ENCODE results near the gene CYP21A2. TPM values are rescaled to one million over a fixed set of nuclear protein-coding genes. Genes with fewer than 3 reads are reported as not detected.
A peak's percentile ranks its signal among the peaks of the same experiment; 100 is the strongest.

CYP21A2 gene
- total RNA-seq, 4 donors from 2014 or later = 4.1 TPM; not detected in 3

DNA sequence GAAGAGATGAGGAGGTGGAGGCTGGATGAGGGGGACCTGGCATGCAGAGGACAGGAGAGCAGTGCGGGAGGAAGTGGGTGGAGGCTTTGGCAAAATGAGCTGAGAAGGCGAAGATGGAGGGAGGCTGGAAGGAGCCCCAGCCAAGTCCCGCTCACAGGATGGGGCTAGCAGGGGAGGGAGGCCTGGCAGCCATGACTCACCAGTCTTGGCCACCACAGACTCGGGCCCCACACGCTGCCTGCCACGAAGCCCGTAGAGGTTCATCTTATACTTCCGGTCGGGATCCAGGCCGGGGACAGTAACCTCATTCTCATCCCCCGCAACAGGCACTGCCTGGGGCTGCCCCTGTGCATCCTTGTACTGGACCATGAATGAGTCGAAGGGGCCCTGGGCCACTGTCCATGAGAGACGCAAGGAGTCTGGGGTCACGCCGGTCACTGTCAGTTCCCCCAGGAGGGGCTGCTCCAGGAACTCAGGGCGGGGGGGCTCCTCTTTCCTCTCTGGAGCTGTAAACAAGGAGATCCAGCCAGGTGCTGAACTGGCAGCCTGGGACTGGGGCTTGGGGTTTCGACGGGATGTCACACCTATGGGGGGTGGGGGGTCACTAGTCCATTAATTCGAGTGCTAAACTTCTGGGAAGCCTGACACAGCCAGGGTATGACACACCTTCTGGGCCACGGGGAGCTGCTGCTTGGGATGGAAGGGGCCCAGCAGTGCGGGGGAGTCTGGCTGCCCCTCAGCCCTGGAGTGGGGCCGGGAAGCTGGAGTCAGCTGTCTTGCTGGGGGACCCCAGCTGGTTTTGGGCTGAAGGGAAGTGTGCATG, 43.2 kb downstream of the CYP21A2 start:
- peaks cover 14 to 15% of the 10 kb centered on the region in 2 donors for H3K4me1 ChIP-seq
- peak; percentile 90 for DNase-seq
- no peaks in the 10 kb centered on the region for H3K27me3 ChIP-seq
- intact Hi-C loops (cut with DNase I; ENCODE audit: low total_unique reads) = no loop called here
- TF ChIP-seq, protein P1, sequence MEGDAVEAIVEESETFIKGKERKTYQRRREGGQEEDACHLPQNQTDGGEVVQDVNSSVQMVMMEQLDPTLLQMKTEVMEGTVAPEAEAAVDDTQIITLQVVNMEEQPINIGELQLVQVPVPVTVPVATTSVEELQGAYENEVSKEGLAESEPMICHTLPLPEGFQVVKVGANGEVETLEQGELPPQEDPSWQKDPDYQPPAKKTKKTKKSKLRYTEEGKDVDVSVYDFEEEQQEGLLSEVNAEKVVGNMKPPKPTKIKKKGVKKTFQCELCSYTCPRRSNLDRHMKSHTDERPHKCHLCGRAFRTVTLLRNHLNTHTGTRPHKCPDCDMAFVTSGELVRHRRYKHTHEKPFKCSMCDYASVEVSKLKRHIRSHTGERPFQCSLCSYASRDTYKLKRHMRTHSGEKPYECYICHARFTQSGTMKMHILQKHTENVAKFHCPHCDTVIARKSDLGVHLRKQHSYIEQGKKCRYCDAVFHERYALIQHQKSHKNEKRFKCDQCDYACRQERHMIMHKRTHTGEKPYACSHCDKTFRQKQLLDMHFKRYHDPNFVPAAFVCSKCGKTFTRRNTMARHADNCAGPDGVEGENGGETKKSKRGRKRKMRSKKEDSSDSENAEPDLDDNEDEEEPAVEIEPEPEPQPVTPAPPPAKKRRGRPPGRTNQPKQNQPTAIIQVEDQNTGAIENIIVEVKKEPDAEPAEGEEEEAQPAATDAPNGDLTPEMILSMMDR (IDR thresholded peaks at IDR 0.05) = no peak
- TF ChIP-seq POLR2A (IDR thresholded peaks at IDR 0.05) = no peak
- H3K36me3 ChIP-seq = no peaks in the 10 kb centered on the region
- H3K4me3 ChIP-seq = no peak overlapping the region
- H3K27ac ChIP-seq = peak overlapping the region; percentile 92 to 96
- no peaks in the 10 kb centered on the region for H3K9me3 ChIP-seq

DNA sequence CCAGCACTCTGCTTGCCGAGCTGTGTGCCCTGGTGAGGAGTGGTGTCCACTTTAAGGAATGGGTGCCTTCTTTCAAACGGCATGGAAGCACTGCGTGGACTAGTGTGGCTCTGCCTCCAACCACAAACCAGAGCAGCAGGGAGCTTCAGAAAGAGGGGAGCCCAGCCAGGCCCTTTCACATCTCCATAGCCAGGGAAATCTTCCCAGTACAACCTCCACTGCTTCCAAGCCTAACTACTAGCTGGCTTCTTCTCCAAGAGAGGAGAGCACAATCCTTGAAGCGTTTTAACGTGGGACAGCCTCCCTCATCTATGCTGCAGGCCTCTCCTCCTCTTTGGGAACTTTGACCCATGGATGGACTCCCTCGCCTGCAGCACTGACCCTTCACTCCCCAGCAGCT, 44.3 kb downstream of the CYP21A2 start:
- H3K27ac ChIP-seq = peak overlapping the region; percentile 92 to 96
- peaks cover 21 to 22% of the 10 kb centered on the region in 2 donors for H3K4me1 ChIP-seq

DNA sequence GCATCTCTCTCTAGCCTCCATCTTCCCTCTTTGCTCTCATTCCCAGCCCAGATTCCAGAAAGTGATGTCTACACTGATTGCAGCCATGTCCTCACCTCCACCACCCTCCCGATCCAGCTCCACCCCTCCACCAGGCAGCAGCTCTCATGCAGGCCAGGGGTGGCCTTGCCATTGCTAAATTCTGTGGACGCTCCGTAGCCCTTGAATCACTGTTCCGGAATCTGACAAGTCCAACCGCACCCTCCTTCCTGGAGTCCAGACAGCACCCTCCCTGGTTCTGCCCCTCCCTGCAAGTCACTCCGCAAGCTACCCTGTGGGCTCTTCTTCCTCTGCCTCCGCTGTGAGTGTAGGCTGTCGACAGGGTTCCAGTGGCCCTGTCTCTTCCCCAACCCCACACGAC, 44.7 kb downstream of the CYP21A2 start:
- H3K4me3 ChIP-seq = no peak overlapping the region
- peaks cover 22 to 25% of the 10 kb centered on the region in 2 donors for H3K4me1 ChIP-seq
- H3K27me3 ChIP-seq = no peaks in the 10 kb centered on the region
- H3K9me3 ChIP-seq = no peaks in the 10 kb centered on the region
- DNase-seq = peak; percentile 82 to 84
- TF ChIP-seq POLR2A (IDR thresholded peaks at IDR 0.05) = no peak
- TF ChIP-seq, protein P1 (IDR thresholded peaks at IDR 0.05) = no peak
- intact Hi-C loops (cut with DNase I; ENCODE audit: low total_unique reads) = no loop called here
- H3K36me3 ChIP-seq = no peaks in the 10 kb centered on the region
- H3K27ac ChIP-seq = peak overlapping the region; percentile 92 to 96

More for the DNA sequence above, 44.3 kb downstream of the CYP21A2 start:
- Histone ChIP-seq H3K4me3 (no peak overlapping the region), H3K9me3 (no peaks in the 10 kb centered on the region), H3K27me3 (no peaks in the 10 kb centered on the region), H3K36me3 (no peaks in the 10 kb centered on the region)
- TF ChIP-seq, protein P1 (IDR thresholded peaks at IDR 0.05) = no peak
- TF ChIP-seq POLR2A (IDR thresholded peaks at IDR 0.05) = no peak
- intact Hi-C loops (cut with DNase I; ENCODE audit: low total_unique reads) = no loop called here
- DNase-seq = no peak

DNA sequence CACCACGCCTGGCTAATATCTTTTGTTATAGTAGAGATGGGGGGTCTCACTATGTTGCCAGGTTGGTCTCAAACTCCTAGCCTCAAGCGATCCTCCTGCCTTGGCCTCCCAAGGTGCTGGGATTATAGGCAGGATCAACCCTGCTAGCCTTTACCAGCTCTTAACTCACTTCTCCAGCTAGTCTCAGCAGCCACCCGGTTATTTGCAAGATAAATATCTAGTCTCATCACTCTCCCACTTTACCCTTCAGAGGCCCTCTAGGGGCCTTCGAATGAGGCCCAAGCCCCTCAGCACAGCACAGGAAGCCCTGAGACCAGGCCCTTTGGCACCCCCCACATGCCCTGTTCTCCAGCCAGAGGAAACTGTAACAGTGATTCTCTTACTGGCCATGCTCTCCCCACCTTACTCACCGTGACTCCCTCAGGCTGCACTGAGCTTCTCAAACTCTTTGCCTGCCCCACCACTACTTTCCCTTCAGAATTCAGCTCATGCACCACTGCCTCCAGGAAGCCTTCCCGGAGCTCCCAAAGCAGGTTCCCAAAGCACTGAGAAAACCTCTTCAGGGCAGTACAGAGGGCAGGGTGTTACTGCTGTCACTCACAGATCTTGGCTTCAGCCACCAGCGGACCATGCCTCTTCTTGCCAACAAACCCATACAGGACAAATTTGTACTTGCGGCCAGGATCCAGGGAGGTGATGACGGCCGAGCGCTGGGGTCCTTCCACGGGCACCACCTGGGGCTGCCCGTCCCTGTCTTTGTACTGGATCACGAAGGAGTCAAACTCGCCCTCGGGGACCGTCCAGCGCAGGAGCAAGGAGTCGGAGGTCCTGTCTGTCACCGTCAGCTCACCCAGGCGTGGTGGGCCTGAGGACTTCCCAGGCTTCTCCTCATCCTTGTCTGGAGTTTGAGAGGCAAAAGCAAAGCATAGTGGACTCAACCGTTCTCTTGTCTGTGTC, 45.9 kb downstream of the CYP21A2 start:
- Histone ChIP-seq H3K36me3 (no peaks in the 10 kb centered on the region), H3K4me1 (peaks cover 22 to 27% of the 10 kb centered on the region in 2 donors), H3K4me3 (no peak overlapping the region), H3K27ac (peak overlapping the region; percentile 92 to 96), H3K27me3 (no peaks in the 10 kb centered on the region), H3K9me3 (no peaks in the 10 kb centered on the region)
- intact Hi-C loops (cut with DNase I; ENCODE audit: low total_unique reads) = no loop called here
- no peak for TF ChIP-seq POLR2A (IDR thresholded peaks at IDR 0.05)
- TF ChIP-seq, protein P1 (IDR thresholded peaks at IDR 0.05) = no peak
- DNase-seq = peak in 1 of 2 donors; percentile 15
